NCI-H1436 treated with DMSO at 0.1 percent for 48 hours (cell line): ENCODE data around the gene CEP85L.
A peak's percentile ranks its signal among the peaks of the same experiment; 100 is the strongest.

Source experiments
- DNase-seq: peaks from one replicate; lab custom pipeline; 2025; lab: John Stamatoyannopoulos, UW

CEP85L gene

GRCh38 chr6:118660218-118660569 is 8.8 kb upstream of the CEP85L start:
- DNase-seq = peak; percentile 57

- no peak for DNase-seq
Measured at GRCh38 chr6:118659513-118660217, 8.3 kb upstream of the CEP85L start.

- DNase-seq = no peak
Measured at GRCh38 chr6:118656847-118657451, 5.6 kb upstream of the CEP85L start.

DNA sequence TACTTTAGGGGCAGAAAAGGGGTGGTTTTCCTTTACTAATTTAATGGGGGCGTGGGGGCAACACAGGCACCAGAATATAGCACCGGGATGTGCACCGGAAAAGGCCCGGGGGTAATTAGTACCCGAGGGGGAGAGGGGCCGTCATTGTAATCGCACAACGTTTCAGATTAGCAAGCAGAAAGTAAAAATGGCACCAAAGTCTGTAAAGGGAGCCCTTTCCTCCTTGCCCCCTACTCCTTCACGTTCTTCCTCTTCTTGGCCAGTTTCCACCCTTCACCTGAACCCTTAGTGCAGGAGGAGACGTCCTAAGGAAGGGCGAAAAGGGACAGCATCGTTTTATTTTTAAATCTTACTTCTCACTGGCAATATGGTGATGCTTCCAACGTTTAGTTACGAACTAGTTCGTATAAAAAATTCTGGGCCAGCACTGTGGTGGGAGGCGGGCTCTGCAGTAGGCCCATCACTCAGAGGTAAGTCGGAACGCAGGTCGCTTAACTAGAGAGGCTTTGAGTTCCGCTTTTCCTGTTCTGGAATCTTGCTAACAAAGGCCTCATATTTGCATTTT is 742 bp upstream of the CEP85L start:
- DNase-seq = no peak

- DNase-seq = no peak
Measured at GRCh38 chr6:118650582-118651281, 659 bp downstream of the CEP85L start.

DNA sequence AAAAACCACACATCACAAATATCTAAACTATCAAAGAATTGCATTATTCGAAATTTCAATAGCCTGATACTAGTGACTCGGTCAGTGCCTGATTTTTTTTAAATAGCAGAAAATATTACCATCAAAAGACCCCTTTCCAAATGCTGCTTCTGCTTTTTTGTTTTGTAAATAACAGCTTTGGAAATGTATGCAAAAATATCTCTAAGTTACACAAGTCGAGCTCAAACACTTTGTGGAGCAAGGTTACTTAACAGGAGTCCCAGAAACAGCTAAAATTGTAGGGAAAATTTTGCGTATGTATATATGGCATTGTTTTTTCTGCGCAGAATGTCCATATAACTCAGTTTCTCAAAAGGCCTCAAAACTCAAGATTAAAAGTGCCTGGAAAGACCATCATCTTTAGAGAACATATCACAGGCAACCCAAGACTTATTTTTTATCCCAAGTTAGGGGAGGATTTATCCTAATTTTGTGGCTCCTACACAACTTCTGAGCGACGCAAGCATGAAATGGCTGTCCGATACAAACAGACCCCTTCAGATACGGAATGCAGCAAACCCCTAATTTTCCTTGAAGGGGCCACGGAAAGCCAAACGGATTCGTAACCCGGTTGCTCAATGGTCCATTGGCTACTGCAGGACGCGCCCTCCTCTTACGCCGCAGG is 1.3 kb downstream of the CEP85L start:
- DNase-seq = no peak

- DNase-seq = no peak
Measured at GRCh38 chr6:118648866-118649554, 2.4 kb downstream of the CEP85L start.

GRCh38 chr6:118646977-118647376 is 4.4 kb downstream of the CEP85L start:
- no peak for DNase-seq

DNA sequence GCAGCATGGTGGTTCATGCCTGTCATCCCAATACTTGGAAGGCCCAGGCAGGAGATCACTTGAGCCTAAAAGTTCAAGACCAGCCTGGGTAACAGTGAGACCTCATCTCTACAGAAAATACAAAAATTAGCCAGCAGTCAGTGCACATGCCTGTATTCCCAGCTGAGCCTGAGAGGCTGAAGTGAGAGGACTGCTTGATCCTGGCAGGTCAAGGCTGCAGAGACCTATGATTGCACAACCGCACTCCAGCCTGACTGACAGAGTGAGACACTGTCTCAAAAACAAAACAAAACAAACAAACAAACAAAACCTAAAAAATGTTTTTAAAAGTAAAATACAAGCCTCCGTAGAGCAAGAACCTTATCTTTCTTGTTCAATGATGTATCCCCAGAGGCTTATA is 6.0 kb downstream of the CEP85L start:
- DNase-seq = no peak

DNA sequence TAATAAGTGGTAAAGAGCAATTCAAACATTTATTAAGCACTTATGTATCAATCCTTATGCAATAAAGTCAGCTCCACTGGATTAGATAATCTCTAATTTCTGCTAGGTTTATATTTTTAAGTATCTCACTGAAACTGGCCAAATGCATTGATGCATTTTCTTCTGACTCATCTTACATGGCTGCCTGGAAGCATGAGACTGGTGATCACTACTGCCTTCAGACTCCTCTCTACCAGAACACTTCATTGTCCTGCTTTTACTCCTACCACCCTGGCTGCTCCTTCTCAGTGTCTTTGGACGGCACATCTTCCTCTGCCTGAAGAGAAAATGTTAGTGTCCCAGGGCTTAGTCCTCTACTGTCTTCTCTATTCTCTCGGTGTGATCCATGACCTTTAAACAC is 7.4 kb downstream of the CEP85L start:
- DNase-seq = no peak

DNA sequence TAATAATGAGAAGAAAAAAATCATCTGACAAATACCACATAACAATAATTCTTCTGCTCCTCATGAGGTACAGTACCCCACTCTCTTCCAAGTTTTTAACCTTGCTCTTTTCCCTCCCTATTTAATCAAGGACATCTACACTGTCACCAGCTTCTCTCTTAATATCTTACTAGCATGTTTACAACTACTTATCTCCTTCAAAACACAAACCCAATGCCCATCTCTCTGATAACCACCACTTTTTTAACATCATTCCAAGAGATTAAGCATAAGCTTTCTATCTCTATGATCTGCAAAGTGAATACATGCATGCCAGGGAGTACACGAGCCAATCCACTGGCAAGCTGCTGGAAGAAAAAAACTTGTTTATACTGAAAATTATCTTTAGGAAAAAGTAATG is 10.3 kb downstream of the CEP85L start:
- no peak for DNase-seq

- DNase-seq = no peak
Measured at GRCh38 chr6:118639054-118639964, 12.1 kb downstream of the CEP85L start.

- no peak for DNase-seq
Measured at GRCh38 chr6:118638288-118638687, 13.1 kb downstream of the CEP85L start.

DNA sequence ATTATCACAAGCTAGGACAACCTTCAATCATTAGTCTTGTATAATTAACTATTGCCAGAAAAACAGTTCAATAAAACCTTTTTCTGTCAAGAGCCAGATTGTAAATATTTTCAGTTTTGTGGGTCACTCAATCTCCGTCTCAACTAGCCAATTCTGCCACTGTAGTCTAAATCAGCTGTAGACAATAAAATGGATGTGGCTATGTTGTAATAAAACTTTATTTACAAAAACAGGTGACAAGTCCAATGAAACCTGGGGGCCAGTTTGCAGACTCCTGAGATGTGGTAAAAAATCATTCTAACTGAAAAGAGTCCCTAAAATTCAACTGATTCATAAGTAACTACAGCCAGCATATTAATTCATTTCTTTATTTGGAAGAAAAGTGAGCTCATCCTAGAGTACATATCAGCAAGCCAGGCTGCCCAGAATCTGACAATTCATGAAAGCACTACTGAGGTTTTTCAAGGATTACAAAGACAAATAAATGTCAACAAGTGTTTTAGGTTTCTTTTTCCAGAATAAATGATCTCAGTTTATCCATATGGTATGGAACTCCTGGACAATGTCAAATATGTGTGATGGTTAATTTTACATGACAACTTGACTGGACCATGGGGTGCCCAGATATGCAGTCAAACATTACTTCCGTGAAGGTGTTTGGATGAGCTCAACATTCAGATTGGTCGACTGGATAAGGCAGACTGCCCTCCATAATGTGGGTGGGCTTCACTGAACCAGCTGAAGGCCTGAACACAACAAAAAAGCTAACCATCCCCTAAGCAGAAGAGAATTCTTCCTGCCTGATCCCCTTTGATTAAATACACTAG is 15.3 kb downstream of the CEP85L start:
- no peak for DNase-seq

DNA sequence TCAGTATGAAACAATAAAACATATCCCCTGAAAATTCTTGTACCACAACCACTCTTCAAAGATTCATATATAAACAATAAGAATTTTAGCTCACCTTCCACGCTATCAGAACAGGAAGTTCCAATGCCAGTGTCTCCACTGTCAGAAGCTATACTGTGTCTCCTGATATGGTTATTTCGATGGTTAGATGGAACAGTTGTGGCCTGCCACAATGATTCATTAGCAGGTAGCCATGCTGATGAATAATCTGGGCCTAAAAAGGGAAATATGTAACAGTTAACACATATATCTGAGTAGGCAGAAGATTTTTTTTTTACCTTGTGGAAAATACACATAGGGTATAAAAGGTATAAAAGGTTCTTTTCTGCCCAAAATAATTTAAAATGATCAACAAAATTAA is 19.0 kb downstream of the CEP85L start:
- no peak for DNase-seq

DNA sequence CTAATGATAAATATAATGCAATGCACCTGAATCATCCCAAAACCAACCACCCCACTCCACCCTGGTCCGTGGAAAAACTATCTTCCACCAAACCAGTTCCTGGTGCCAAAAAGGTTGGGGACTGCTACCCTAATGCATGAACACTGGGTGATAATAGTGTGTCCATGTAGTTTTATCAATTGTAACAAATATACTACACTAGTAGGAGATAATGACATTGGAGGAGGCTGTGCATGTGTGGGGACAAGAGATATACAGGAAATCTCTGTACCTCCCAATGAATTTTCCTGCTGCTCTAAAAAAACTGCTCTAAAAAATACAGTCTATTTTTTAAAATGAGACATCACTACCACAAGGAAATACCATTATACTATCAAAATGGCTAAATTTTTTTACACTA is 20.5 kb downstream of the CEP85L start:
- DNase-seq = no peak

GRCh38 chr6:118630067-118630466 is 21.3 kb downstream of the CEP85L start:
- DNase-seq = no peak

GRCh38 chr6:118627724-118628123 is 23.7 kb downstream of the CEP85L start:
- no peak for DNase-seq

DNA sequence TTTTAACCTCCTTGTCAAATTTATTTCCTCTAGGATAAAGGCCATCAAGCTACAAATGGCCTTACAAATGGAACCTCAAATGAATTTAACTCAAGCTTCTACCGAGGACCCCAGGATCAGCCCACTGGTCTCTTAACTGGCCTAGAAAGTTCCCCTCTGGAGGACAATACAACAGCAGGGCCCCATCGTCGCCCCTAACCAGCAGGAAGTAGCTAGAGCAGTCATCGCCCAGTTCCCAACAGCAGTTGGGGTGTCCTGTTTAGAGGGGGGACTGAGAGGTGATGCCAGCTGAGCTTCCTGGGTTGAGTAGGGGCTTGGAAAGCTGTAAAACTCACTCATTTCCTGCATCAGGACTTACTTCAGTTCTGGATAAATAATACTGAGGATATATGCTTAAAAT is 25.6 kb downstream of the CEP85L start:
- DNase-seq = no peak
